Left lung (tissue), 10 donors: ENCODE data around the gene PRKCA. TPM values are rescaled to one million over a fixed set of nuclear protein-coding genes. Genes with fewer than 3 reads are reported as not detected.

Experiments used
- ATAC-seq: fragments of 200-7000 bp; cut with Tn5 transposase; one replicate; pipeline ENCODE4 v1.9.1; 2020; ENCODE audit warnings: moderate library complexity
- DNase-seq, 4 donors: peaks; one replicate each; pipeline ENCODE4 v3.0.0-alpha.2; 2013 to 2020
- H3K27ac ChIP-seq, 2 donors: fragments of 200-600 bp; sonication (generic) in 1 of 2; one replicate each; pipeline versions ENCODE4 v1.5.0 to v1.8.0; 2020 to 2021
- H3K27me3 ChIP-seq, 2 donors: fragments of 200-600 bp; sonication (generic) in 1 of 2; one replicate each; pipeline versions ENCODE4 v1.5.0 to v1.8.0; 2020 to 2021
- H3K36me3 ChIP-seq, 2 donors: fragments of 200-600 bp; sonication (generic) in 1 of 2; one replicate each; pipeline versions ENCODE4 v1.5.0 to v1.8.0; 2020 to 2021
- H3K4me1 ChIP-seq, 2 donors: fragments of 200-600 bp; one replicate each; pipeline ENCODE4 v1.8.0; 2021
- H3K4me3 ChIP-seq, 2 donors: fragments of 200-600 bp; sonication (generic) in 1 of 2; one replicate each; pipeline versions ENCODE4 v1.5.0 to v1.8.0; 2020 to 2021; ENCODE audit warnings: mild to moderate bottlenecking in 1 of 2
- H3K9me3 ChIP-seq, 2 donors: fragments of 200-600 bp; sonication (generic) in 1 of 2; one replicate each; pipeline versions ENCODE4 v1.5.0 to v1.8.0; 2020 to 2021
- intact Hi-C, 2 donors: fragments of 100-400 bp; cut with DNase I; formaldehyde crosslinking; loops; one replicate each; pipeline versions ENCODE4 v1.11.2 to v1.14.2; 2022
- polyA plus RNA-seq, 6 donors: library from polyadenylated mRNA; unstranded; fragments of 120-200 nt; gene quantifications; one replicate each; pipeline ENCODE4 v1.2.1, GENCODE V29; 2013; ENCODE audit not compliant: insufficient read length in 6 of 6
- total RNA-seq, 2 donors: library from RNA; stranded (reverse); fragmentation: NEBNext Ultra II Directional; extraction: Animal tissue kit (Norgen Biotek cat#: 25700); gene quantifications; one replicate each; pipeline ENCODE4 v1.2.1, GENCODE V29; 2021
- TF ChIP-seq, protein P1 (sequence below), 2 donors: fragments of 200-600 bp; sonication (generic) in 1 of 2; IDR thresholded peaks; one replicate each; pipeline versions ENCODE4 v1.5.0 to v1.8.0; 2021; ENCODE audit warnings: antibody characterized with exemption in 2 of 2
- donor health status: DM: no; HTN: yes; CAD: no.
- donor health status: DM: no; HTN: no; CAD: no.

Gene PRKCA
- total and polyA plus RNA-seq, 8 donors: 16.4 to 30.4 (median 17.5) TPM

DNA sequence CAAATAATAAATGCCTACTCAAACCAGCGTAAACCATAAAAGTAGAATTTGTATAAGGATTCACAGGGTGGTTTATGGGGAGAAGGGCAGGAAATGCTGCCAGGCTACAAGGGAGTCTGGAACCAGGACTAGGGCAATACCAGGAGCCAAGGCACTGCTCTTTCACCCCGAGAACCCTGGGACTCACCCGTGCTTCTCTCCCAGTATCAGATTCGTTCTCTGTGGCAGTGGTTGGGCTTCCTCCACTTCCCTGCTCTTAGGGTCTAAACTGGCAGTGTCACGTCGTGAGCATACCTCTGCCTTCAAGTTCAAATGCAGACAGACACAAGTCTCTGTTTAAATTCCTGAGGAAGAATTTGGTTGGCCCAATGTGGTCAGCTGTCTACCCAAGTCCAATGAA is 49.3 kb downstream of the PRKCA start:
- DNase-seq: no peak
- H3K36me3 ChIP-seq: no peaks in the 10 kb centered on the region
- TF ChIP-seq, protein P1, sequence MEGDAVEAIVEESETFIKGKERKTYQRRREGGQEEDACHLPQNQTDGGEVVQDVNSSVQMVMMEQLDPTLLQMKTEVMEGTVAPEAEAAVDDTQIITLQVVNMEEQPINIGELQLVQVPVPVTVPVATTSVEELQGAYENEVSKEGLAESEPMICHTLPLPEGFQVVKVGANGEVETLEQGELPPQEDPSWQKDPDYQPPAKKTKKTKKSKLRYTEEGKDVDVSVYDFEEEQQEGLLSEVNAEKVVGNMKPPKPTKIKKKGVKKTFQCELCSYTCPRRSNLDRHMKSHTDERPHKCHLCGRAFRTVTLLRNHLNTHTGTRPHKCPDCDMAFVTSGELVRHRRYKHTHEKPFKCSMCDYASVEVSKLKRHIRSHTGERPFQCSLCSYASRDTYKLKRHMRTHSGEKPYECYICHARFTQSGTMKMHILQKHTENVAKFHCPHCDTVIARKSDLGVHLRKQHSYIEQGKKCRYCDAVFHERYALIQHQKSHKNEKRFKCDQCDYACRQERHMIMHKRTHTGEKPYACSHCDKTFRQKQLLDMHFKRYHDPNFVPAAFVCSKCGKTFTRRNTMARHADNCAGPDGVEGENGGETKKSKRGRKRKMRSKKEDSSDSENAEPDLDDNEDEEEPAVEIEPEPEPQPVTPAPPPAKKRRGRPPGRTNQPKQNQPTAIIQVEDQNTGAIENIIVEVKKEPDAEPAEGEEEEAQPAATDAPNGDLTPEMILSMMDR (IDR thresholded peaks at IDR 0.05): no peak

DNA sequence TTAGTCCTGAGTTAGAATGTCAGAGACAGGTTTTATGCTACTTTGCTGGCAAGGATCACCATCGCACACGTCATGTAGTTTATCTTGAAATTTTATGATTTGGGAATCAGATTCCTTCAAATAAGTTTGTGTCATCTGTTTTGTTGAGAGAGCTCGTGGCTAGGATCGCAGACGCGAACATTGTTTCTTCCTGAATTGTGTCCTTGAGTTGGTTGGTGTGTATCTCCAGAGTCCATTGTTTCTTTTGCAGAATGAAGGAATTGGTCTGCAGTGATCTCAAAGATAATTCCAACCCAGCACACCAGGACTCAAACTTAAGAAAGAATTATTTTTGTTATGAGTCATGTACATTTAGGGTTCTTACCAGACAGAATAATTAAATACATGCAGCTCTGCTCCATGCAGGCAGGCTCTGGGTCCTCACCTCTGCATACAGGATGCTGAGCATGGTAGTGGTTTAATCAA is 51.6 kb downstream of the PRKCA start:
- H3K36me3 ChIP-seq: no peaks in the 10 kb centered on the region
- no peak overlapping the region for H3K4me3 ChIP-seq
- peaks cover 10 to 23% of the 10 kb centered on the region in 2 donors for H3K4me1 ChIP-seq
- H3K27me3 ChIP-seq: no peaks in the 10 kb centered on the region
- DNase-seq (no peak), ATAC-seq (no peak)
- TF ChIP-seq, protein P1 (IDR thresholded peaks at IDR 0.05): no peak
- no peaks in the 10 kb centered on the region for H3K9me3 ChIP-seq
- no peak overlapping the region for H3K27ac ChIP-seq
- intact Hi-C loops: no loop called here

More for the DNA sequence above, 49.3 kb downstream of the PRKCA start:
- Histone ChIP-seq H3K27me3 (no peaks in the 10 kb centered on the region), H3K4me3 (no peak overlapping the region), H3K4me1 (peaks cover 10 to 33% of the 10 kb centered on the region in 2 donors), H3K9me3 (no peaks in the 10 kb centered on the region), H3K27ac (no peak overlapping the region)
- no peak for ATAC-seq
- intact Hi-C loops: no loop called here

DNA sequence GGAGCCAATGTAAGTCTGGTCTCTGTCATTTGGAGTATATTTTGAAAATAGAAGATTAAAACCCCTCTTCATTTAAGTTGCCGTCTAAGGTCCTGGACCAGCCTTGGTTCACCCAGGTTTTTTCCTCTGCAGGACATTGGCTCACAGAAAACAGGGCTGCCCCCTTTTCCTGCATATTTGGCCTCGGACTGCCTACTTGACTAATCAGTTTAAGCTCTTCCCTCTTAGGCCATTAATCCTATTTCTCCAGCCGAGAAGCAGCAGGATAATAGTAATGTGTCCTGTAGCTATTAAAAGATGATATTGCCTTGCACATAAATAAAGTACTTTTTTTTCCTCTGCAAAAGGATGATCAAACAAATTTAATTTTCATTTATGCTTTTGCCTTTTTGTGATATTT is 52.1 kb downstream of the PRKCA start:
- no peaks in the 10 kb centered on the region for H3K27me3 ChIP-seq
- intact Hi-C loops: no loop called here
- no peak for ATAC-seq
- DNase-seq: no peak
- H3K4me3 ChIP-seq: no peak overlapping the region
- no peaks in the 10 kb centered on the region for H3K36me3 ChIP-seq
- H3K9me3 ChIP-seq: no peaks in the 10 kb centered on the region
- H3K4me1 ChIP-seq: peaks cover 6 to 18% of the 10 kb centered on the region in 2 donors
- TF ChIP-seq, protein P1 (IDR thresholded peaks at IDR 0.05): no peak
- no peak overlapping the region for H3K27ac ChIP-seq

DNA sequence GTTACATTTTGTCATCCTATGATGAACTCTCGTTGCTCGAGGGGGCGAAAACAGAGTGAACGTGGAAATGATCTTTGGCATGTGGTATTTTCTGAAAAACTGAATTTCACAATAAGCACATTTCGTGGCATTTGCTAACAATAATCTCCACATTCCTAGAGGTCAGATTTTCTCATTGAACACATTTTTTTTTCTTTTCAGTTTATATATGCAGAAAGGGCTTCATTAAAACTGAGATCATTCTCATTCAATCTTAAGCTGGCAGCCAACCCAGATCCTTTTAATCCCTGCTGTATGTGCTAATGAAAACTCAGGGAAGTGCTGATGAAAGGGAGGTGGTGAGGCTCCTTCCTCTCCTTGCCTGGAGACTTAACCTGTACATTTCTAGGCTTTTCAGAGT is 52.6 kb downstream of the PRKCA start:
- Histone ChIP-seq H3K4me1 (peaks cover 6 to 12% of the 10 kb centered on the region in 2 donors), H3K27ac (no peak overlapping the region), H3K4me3 (no peak overlapping the region), H3K36me3 (no peaks in the 10 kb centered on the region), H3K9me3 (no peaks in the 10 kb centered on the region), H3K27me3 (no peaks in the 10 kb centered on the region)
- TF ChIP-seq, protein P1 (IDR thresholded peaks at IDR 0.05): no peak
- no peak for DNase-seq
- intact Hi-C loops: no loop called here
- ATAC-seq: no peak

DNA sequence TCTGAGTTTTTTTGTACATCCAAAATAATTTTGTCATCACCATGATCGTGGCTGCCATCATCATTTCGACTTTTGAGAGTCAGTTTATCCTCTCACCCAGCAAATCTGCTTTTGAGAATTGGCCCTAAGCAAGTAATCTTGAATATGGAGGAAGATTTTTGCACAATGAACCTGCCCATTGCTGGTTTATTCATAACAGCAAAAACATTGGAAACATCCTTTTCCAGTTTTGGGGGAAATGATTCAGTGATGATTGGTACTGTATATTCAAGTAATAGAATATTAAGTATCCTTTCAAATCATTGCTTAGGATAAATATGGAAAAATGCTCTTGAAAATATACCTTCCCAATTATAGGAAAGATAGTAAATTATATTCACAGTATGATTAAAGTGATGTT is 53.1 kb downstream of the PRKCA start:
- no peaks in the 10 kb centered on the region for H3K9me3 ChIP-seq
- H3K4me3 ChIP-seq: no peak overlapping the region
- DNase-seq: no peak
- no peak overlapping the region for H3K27ac ChIP-seq
- intact Hi-C loops: no loop called here
- TF ChIP-seq, protein P1 (IDR thresholded peaks at IDR 0.05): no peak
- H3K4me1 ChIP-seq: peaks cover 4 to 8% of the 10 kb centered on the region in 2 donors
- ATAC-seq: no peak
- no peaks in the 10 kb centered on the region for H3K27me3 ChIP-seq
- no peaks in the 10 kb centered on the region for H3K36me3 ChIP-seq
